ENCODE measurements around the gene WDR62. TPM values are rescaled to one million over a fixed set of nuclear protein-coding genes. Genes with fewer than 3 reads are reported as not detected.

WDR62 gene
- total RNA-seq = 1 to 10 TPM; 1.3 to 1.7 TPM
- under 1 TPM in 1 of 2 donors, not detected in 1; 0.08 TPM for polyA plus RNA-seq

DNA sequence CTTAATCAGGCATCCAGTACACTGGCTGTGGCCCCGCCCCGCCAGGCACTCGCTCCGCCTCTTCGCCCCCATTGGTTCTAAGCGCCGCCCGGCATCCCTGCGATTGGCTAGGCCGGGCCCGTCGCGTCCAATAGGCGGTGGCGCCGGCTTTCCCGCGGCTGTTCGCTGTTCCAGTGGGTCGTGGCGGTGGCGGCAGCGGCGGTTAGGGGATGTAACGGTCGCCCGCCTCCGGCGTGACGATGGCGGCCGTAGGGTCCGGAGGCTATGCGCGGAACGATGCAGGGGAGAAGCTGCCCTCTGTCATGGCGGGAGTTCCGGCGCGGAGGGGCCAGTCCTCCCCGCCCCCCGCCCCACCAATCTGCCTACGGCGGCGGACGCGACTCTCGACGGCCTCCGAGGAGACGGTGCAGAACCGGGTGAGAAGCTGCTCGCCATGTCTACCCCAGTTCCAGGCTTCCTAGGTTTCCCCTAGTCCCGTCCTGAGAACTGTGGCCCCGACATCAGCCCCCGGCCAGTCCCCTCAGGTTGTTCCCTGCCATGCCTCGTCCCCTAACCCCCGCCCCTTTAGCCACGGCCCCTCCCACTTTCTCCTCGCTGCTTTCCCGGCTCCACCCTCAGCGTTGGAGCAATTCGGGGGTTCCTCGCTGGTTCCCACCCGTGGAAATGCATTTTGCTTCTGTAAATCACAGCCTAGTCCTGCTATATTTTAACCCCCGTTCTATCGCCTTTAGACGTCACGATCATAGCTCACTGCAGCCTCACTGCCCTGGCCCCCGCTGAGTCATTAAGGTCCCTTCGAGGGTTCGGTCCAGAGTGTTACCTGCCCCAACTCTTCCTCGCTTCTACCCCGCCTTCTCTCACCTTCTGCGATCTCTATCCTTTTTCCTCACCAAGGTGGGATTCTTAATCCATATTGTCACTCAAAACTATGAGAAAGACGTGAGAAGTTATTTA, at the start of gene WDR62:
WDR62 (plus strand) TSS at position 165 of the 954 bp plus-strand sequence; CDS start at position 240, 75 bp downstream.
- intact Hi-C loops (cut with micrococcal nuclease) = loop anchor here (1.0 kb wide), 8 partner anchors 41 to 338 kb away; partner anchors contain the start of genes ALKBH6, PSENEN, SDHAF1 and TBCB
- H3K27me3 Mint-ChIP-seq = no peaks in the 10 kb centered on the region
- H3K27ac Mint-ChIP-seq = peak within 1 kb of the TSS; percentile 98 to 99 (median 98)
- H3K4me1 ChIP-seq (ENCODE audit: insufficient read depth, low read length) = peaks cover 11% of the 10 kb centered on the region
- POLR2A ChIA-PET (ENCODE audit: partially characterized antibody) = interaction anchor here (0.6 to 2.6 kb wide), 14 partner anchors 13 to 165 kb away, joined by 3 to 30 read pairs (median 6); partner anchors contain the start of genes ALKBH6, CAPNS1, POLR2I and SDHAF1
- H3K4me3 Mint-ChIP-seq = peak within 1 kb of the TSS; percentile 96 to 100 (median 99)
- peak in 1 of 5 donors; percentile 64 for DNase-seq
- peak within 1 kb of the TSS; percentile 78 for H3K27ac ChIP-seq (ENCODE audit: low read depth, low read length)
- H3K9me3 ChIP-seq (ENCODE audit: control insufficient read depth in 1 of 2, low read length in 2 of 2) = no peaks in the 10 kb centered on the region
- no peaks in the 10 kb centered on the region for H3K9me3 Mint-ChIP-seq
- CTCF ChIA-PET (ENCODE audit: partially characterized antibody) = interaction anchor here (0.8 to 1.9 kb wide), 4 partner anchors 73 to 115 kb away, joined by 3 to 11 read pairs (median 4); no protein-coding TSS in a partner anchor
- peaks cover 13 to 41% (median 21%) of the 10 kb centered on the region in 4 donors for H3K4me1 Mint-ChIP-seq
- peaks cover 4% of the 10 kb centered on the region for H3K36me3 ChIP-seq (ENCODE audit: insufficient read depth, low read length)
- H3K4me3 ChIP-seq (ENCODE audit: low read length in 2 of 2) = peak within 1 kb of the TSS; percentile 79 to 93
- H3K36me3 Mint-ChIP-seq = peaks cover 0 to 7% of the 10 kb centered on the region in 2 donors
- H3K27me3 ChIP-seq (ENCODE audit: insufficient read depth, low read length) = no peaks in the 10 kb centered on the region

DNA sequence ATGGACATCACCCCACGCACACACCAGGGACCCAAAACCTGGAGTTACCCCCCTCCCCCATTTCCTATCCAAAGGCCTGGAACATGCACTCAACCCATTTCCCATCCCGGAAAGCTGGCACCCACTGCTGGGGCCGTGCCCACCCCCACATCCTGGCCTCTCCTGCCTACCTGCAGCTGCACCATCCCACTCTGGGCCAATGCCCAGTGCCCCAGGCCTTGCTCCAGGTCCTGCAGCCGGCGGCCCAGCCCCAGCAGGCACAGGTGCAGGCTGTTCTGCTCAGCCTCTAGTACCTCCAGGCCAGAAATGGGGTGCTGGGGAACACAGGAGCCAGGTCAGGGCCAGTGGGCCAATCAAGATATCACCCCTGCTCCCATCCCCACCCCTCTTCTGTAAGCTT, 47.7 kb upstream of the WDR62 start:
- H3K9me3 ChIP-seq (ENCODE audit: control insufficient read depth in 1 of 2, low read length in 2 of 2) = no peaks in the 10 kb centered on the region
- no peaks in the 10 kb centered on the region for H3K27me3 ChIP-seq (ENCODE audit: insufficient read depth, low read length)
- no peak overlapping the region for H3K27ac ChIP-seq (ENCODE audit: low read depth, low read length)
- Mint-ChIP-seq H3K9me3 (no peaks in the 10 kb centered on the region), H3K27ac (no peak overlapping the region), H3K4me3 (no peak overlapping the region), H3K4me1 (peaks cover 12 to 18% (median 15%) of the 10 kb centered on the region in 4 donors), H3K27me3 (no peaks in the 10 kb centered on the region), H3K36me3 (no peaks in the 10 kb centered on the region)
- H3K4me1 ChIP-seq (ENCODE audit: insufficient read depth, low read length) = peaks cover 13% of the 10 kb centered on the region
- ChIA-PET CTCF (ENCODE audit: partially characterized antibody) (no interaction called here), POLR2A (ENCODE audit: partially characterized antibody) (interaction anchor here (0.7 kb wide), 1 partner anchor 48 kb away, joined by 3 read pairs; no protein-coding TSS in a partner anchor)
- intact Hi-C loops (cut with micrococcal nuclease) = no loop called here
- no peak overlapping the region for H3K4me3 ChIP-seq (ENCODE audit: low read length in 2 of 2)
- DNase-seq = no peak
- no peaks in the 10 kb centered on the region for H3K36me3 ChIP-seq (ENCODE audit: insufficient read depth, low read length)

DNA sequence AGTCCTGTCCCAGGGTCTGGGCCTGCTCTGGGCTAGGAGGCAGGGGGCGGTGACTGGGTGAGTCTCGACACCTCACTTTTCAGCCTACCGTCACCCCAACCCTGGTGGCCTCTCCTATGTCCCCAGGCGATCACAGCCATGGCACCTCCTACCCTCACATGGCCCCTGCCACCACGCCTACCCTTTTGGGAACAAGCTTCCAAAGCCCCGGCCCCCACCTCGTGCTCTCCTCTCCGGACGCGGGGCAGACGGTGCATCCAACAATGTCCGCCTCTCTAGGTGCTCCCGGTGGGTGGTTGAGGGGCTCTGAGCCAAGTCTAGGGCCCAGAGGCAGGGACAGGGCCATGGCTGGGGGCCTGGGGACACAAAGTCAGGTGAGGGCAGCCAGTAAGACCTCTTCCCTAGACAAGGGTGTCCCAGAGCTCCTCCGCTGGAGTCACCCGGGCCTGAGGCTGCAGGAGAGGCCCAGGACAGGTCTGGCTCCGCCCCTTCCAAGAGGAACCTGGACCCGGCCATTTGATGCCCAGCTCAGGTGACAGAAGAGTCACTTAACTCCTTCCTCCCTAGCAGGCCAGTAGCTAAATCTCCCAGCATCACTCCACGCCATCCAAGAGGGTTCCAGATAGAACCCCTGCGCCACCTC, 46.2 kb upstream of the WDR62 start, which contains the start of gene SYNE4:
SYNE4 (minus strand) TSS at position 478 of the 643 bp plus-strand sequence; CDS start at position 346, 132 bp downstream.
- peaks cover 15 to 32% (median 21%) of the 10 kb centered on the region in 4 donors for H3K4me1 Mint-ChIP-seq
- no peak for DNase-seq
- ChIA-PET POLR2A (ENCODE audit: partially characterized antibody) (interaction anchor here (0.9 to 1.5 kb wide), 3 partner anchors 13 to 77 kb away, joined by 3 to 8 read pairs (median 3); partner anchors contain the start of gene SDHAF1), CTCF (ENCODE audit: partially characterized antibody) (no interaction called here)
- H3K27me3 ChIP-seq (ENCODE audit: insufficient read depth, low read length) = no peaks in the 10 kb centered on the region
- no peaks in the 10 kb centered on the region for H3K36me3 ChIP-seq (ENCODE audit: insufficient read depth, low read length)
- no peak within 1 kb of the TSS for H3K27ac ChIP-seq (ENCODE audit: low read depth, low read length)
- no peaks in the 10 kb centered on the region for H3K27me3 Mint-ChIP-seq
- H3K4me3 ChIP-seq (ENCODE audit: low read length in 2 of 2) = peak within 1 kb of the TSS in 1 of 2 donors; percentile 28
- peak within 1 kb of the TSS; percentile 60 to 77 (median 72) for H3K4me3 Mint-ChIP-seq
- intact Hi-C loops (cut with micrococcal nuclease) = no loop called here
- peaks cover 25% of the 10 kb centered on the region for H3K4me1 ChIP-seq (ENCODE audit: insufficient read depth, low read length)
- peak within 1 kb of the TSS; percentile 7 to 90 (median 74) for H3K27ac Mint-ChIP-seq
- H3K9me3 Mint-ChIP-seq = no peaks in the 10 kb centered on the region
- H3K9me3 ChIP-seq (ENCODE audit: control insufficient read depth in 1 of 2, low read length in 2 of 2) = no peaks in the 10 kb centered on the region
- H3K36me3 Mint-ChIP-seq = no peaks in the 10 kb centered on the region

- peaks cover 28% of the 10 kb centered on the region for H3K4me1 ChIP-seq (ENCODE audit: insufficient read depth, low read length)
- H3K9me3 ChIP-seq (ENCODE audit: control insufficient read depth in 1 of 2, low read length in 2 of 2) = no peaks in the 10 kb centered on the region
- no peaks in the 10 kb centered on the region for H3K36me3 ChIP-seq (ENCODE audit: insufficient read depth, low read length)
- no peaks in the 10 kb centered on the region for H3K9me3 Mint-ChIP-seq
- ChIA-PET POLR2A (ENCODE audit: partially characterized antibody) (interaction anchor here (1.2 to 1.5 kb wide), 3 partner anchors 12 to 78 kb away, joined by 3 to 8 read pairs (median 4); partner anchors contain the start of gene SDHAF1), CTCF (ENCODE audit: partially characterized antibody) (no interaction called here)
- DNase-seq = peak in 4 of 5 donors; percentile 31 to 38 (median 36)
- peak overlapping the region in 4 of 7 donors; percentile 10 to 82 (median 76) for H3K27ac Mint-ChIP-seq
- no peaks in the 10 kb centered on the region for H3K27me3 Mint-ChIP-seq
- H3K27me3 ChIP-seq (ENCODE audit: insufficient read depth, low read length) = no peaks in the 10 kb centered on the region
- peak overlapping the region in 1 of 2 donors; percentile 28 for H3K4me3 ChIP-seq (ENCODE audit: low read length in 2 of 2)
- no peak overlapping the region for H3K27ac ChIP-seq (ENCODE audit: low read depth, low read length)
- intact Hi-C loops (cut with micrococcal nuclease) = no loop called here
- peaks cover 18 to 39% (median 29%) of the 10 kb centered on the region in 4 donors for H3K4me1 Mint-ChIP-seq
- peaks cover 0 to 4% of the 10 kb centered on the region in 2 donors for H3K36me3 Mint-ChIP-seq
- peak overlapping the region; percentile 60 to 77 (median 72) for H3K4me3 Mint-ChIP-seq
Measured at GRCh38 chr19:36009220-36009619, 45.5 kb upstream of the WDR62 start.

GRCh38 chr19:36009633-36010379, 44.9 kb upstream of the WDR62 start:
- H3K27ac Mint-ChIP-seq = peak overlapping the region; percentile 7 to 90 (median 74)
- intact Hi-C loops (cut with micrococcal nuclease) = no loop called here
- peak overlapping the region; percentile 60 to 77 (median 72) for H3K4me3 Mint-ChIP-seq
- Histone ChIP-seq H3K36me3 (ENCODE audit: insufficient read depth, low read length) (no peaks in the 10 kb centered on the region), H3K9me3 (ENCODE audit: control insufficient read depth in 1 of 2, low read length in 2 of 2) (no peaks in the 10 kb centered on the region), H3K27ac (ENCODE audit: low read depth, low read length) (no peak overlapping the region), H3K27me3 (ENCODE audit: insufficient read depth, low read length) (no peaks in the 10 kb centered on the region), H3K4me3 (ENCODE audit: low read length in 2 of 2) (peak overlapping the region in 1 of 2 donors; percentile 28), H3K4me1 (ENCODE audit: insufficient read depth, low read length) (peaks cover 32% of the 10 kb centered on the region)
- peaks cover 0 to 6% of the 10 kb centered on the region in 2 donors for H3K36me3 Mint-ChIP-seq
- POLR2A ChIA-PET (ENCODE audit: partially characterized antibody) = interaction anchor here (1.2 to 1.5 kb wide), 2 partner anchors 11 to 14 kb away, joined by 4 to 8 read pairs; partner anchors contain the start of gene SDHAF1
- no peaks in the 10 kb centered on the region for H3K27me3 Mint-ChIP-seq
- CTCF ChIA-PET (ENCODE audit: partially characterized antibody) = no interaction called here
- DNase-seq = no peak
- H3K4me1 Mint-ChIP-seq = peaks cover 22 to 45% (median 34%) of the 10 kb centered on the region in 4 donors
- H3K9me3 Mint-ChIP-seq = no peaks in the 10 kb centered on the region

GRCh38 chr19:36010402-36010801, 44.3 kb upstream of the WDR62 start:
- Histone ChIP-seq H3K4me3 (ENCODE audit: low read length in 2 of 2) (no peak overlapping the region), H3K27me3 (ENCODE audit: insufficient read depth, low read length) (no peaks in the 10 kb centered on the region), H3K4me1 (ENCODE audit: insufficient read depth, low read length) (peaks cover 38% of the 10 kb centered on the region), H3K36me3 (ENCODE audit: insufficient read depth, low read length) (no peaks in the 10 kb centered on the region), H3K9me3 (ENCODE audit: control insufficient read depth in 1 of 2, low read length in 2 of 2) (no peaks in the 10 kb centered on the region), H3K27ac (ENCODE audit: low read depth, low read length) (no peak overlapping the region)
- Mint-ChIP-seq H3K4me1 (peaks cover 24 to 51% (median 35%) of the 10 kb centered on the region in 4 donors), H3K9me3 (no peaks in the 10 kb centered on the region), H3K36me3 (peaks cover 0 to 6% of the 10 kb centered on the region in 2 donors), H3K27ac (peak overlapping the region in 6 of 7 donors; percentile 7 to 81 (median 69)), H3K27me3 (no peaks in the 10 kb centered on the region), H3K4me3 (peak overlapping the region in 3 of 8 donors; percentile 5 to 71 (median 46))
- DNase-seq = no peak
- ChIA-PET POLR2A (ENCODE audit: partially characterized antibody) (interaction anchor here (1.2 to 1.5 kb wide), 2 partner anchors 11 to 15 kb away, joined by 4 to 8 read pairs; partner anchors contain the start of gene SDHAF1), CTCF (ENCODE audit: partially characterized antibody) (no interaction called here)
- intact Hi-C loops (cut with micrococcal nuclease) = no loop called here

All from CD4-positive, alpha-beta memory T cell (primary cell).